ENCODE measurements around the gene SELENOF. TPM values are rescaled to one million over a fixed set of nuclear protein-coding genes. Genes with fewer than 3 reads are reported as not detected.

SELENOF gene
- 100 to 1,000 TPM in 2 of 4 donors, 10 to 100 TPM in 2; 46.1 to 119 (median 98.0) TPM for total RNA-seq

GRCh38 chr1:86913896-86914600 is at the start of gene SELENOF:
Gene SELENOF, minus strand, starts transcription at chr1:86914126. Its CDS starts 15 bp downstream, at chr1:86914111.
- WGBS, 2 donors = 0 to 1% methylated on average over 10 to 29 of the region's 44 CpGs
- Histone ChIP-seq H3K27me3 (no peaks in the 10 kb centered on the region), H3K4me1 (peaks cover 5 to 45% (median 16%) of the 10 kb centered on the region in 3 donors), H3K4me3 (peak within 1 kb of the TSS; percentile 76 to 98 (median 83)), H3K27ac (peak within 1 kb of the TSS; percentile 91 to 93 (median 92)), H3K36me3 (peaks cover 0 to 20% (median 0%) of the 10 kb centered on the region in 3 donors), H3K9me3 (no peaks in the 10 kb centered on the region)
- peak; percentile 96 for DNase-seq
- intact Hi-C loops (cut with DNase I) = no loop called here
- TF ChIP-seq CTCF (IDR thresholded peaks at IDR 0.05) (peak in 1 of 6 experiments; percentile 19), POLR2A (IDR thresholded peaks at IDR 0.05) (peak in 2 of 4 donors; percentile 43 to 49)

GRCh38 chr1:86960548-86960947 is 46.6 kb upstream of the SELENOF start:
- Histone ChIP-seq H3K4me3 (no peak overlapping the region), H3K27me3 (no peaks in the 10 kb centered on the region), H3K27ac (no peak overlapping the region), H3K9me3 (no peaks in the 10 kb centered on the region), H3K36me3 (no peaks in the 10 kb centered on the region), H3K4me1 (no peaks in the 10 kb centered on the region)
- DNase-seq = no peak
- no peak for TF ChIP-seq POLR2A (IDR thresholded peaks at IDR 0.05)
- intact Hi-C loops (cut with DNase I) = no loop called here

- no peak overlapping the region for H3K27ac ChIP-seq
- H3K36me3 ChIP-seq = no peaks in the 10 kb centered on the region
- H3K9me3 ChIP-seq = no peaks in the 10 kb centered on the region
- TF ChIP-seq CTCF (IDR thresholded peaks at IDR 0.05) (no peak), POLR2A (IDR thresholded peaks at IDR 0.05) (no peak)
- no peak overlapping the region for H3K4me3 ChIP-seq
- H3K4me1 ChIP-seq = no peaks in the 10 kb centered on the region
- DNase-seq = no peak
- intact Hi-C loops (cut with DNase I) = no loop called here
- H3K27me3 ChIP-seq = no peaks in the 10 kb centered on the region
Measured at GRCh38 chr1:86957221-86957620, 43.3 kb upstream of the SELENOF start.

GRCh38 chr1:86956221-86956620 is 42.3 kb upstream of the SELENOF start:
- H3K27me3 ChIP-seq = no peaks in the 10 kb centered on the region
- H3K4me3 ChIP-seq = no peak overlapping the region
- no peak overlapping the region for H3K27ac ChIP-seq
- no peaks in the 10 kb centered on the region for H3K9me3 ChIP-seq
- no peaks in the 10 kb centered on the region for H3K4me1 ChIP-seq
- H3K36me3 ChIP-seq = no peaks in the 10 kb centered on the region
- intact Hi-C loops (cut with DNase I) = no loop called here
- no peak for TF ChIP-seq POLR2A (IDR thresholded peaks at IDR 0.05)
- no peak for TF ChIP-seq CTCF (IDR thresholded peaks at IDR 0.05)
- no peak for DNase-seq

- Histone ChIP-seq H3K36me3 (no peaks in the 10 kb centered on the region), H3K4me1 (no peaks in the 10 kb centered on the region), H3K9me3 (no peaks in the 10 kb centered on the region), H3K4me3 (no peak overlapping the region), H3K27me3 (no peaks in the 10 kb centered on the region), H3K27ac (no peak overlapping the region)
- 72 to 84% methylated on average over 3 of the region's 3 CpGs for WGBS, 2 donors
- TF ChIP-seq CTCF (IDR thresholded peaks at IDR 0.05) = no peak
- no peak for TF ChIP-seq POLR2A (IDR thresholded peaks at IDR 0.05)
- DNase-seq = no peak
- intact Hi-C loops (cut with DNase I) = no loop called here
Measured at GRCh38 chr1:86955678-86956077, 41.8 kb upstream of the SELENOF start.

- intact Hi-C loops (cut with DNase I) = no loop called here
- H3K36me3 ChIP-seq = no peaks in the 10 kb centered on the region
- TF ChIP-seq CTCF (IDR thresholded peaks at IDR 0.05) (no peak), POLR2A (IDR thresholded peaks at IDR 0.05) (no peak)
- no peaks in the 10 kb centered on the region for H3K4me1 ChIP-seq
- H3K27ac ChIP-seq = no peak overlapping the region
- no peak overlapping the region for H3K4me3 ChIP-seq
- no peaks in the 10 kb centered on the region for H3K9me3 ChIP-seq
- no peak for DNase-seq
- H3K27me3 ChIP-seq = no peaks in the 10 kb centered on the region
- 64 to 86% methylated on average over 3 of the region's 3 CpGs for WGBS, 2 donors
Measured at GRCh38 chr1:86953167-86953566, 39.2 kb upstream of the SELENOF start.

Measured in esophagus squamous epithelium (tissue), 5 donors.